Bronchial epithelial cell (primary cell): ENCODE data around the gene LINGO4. TPM values are rescaled to one million over a fixed set of nuclear protein-coding genes. Genes with fewer than 3 reads are reported as not detected.
"Not testable (repeated sequence)": the region's sequence is repeated elsewhere in the genome, so short reads cannot be mapped to it uniquely, and the experiment has no call there.

Experiments
- DNase-seq: peaks from one replicate; pipeline ENCODE4 v3.0.0-alpha.2; 2010; ENCODE audit warnings: low read depth
- FAIRE-seq: peaks from 2 replicates; lab custom pipeline; 2011; peaks lifted over from hg19 to GRCh38; lab: Jason Lieb, UNC
- H3K27me3 ChIP-seq: 2 replicates; pipeline ENCODE4 v1.5.1; 2011; ENCODE audit warnings: low read length; ENCODE audit not compliant: control insufficient read depth, insufficient read depth
- H3K36me3 ChIP-seq: 2 replicates; pipeline ENCODE4 v1.5.1; 2011; ENCODE audit warnings: low read length; ENCODE audit not compliant: control insufficient read depth, insufficient read depth
- H3K4me3 ChIP-seq: 2 replicates; pipeline ENCODE4 v1.5.1; 2011; ENCODE audit warnings: mild to moderate bottlenecking, low read depth, low read length, control low read depth
- total RNA-seq: library from RNA; depleted of rRNA; stranded (reverse); fragments of >200 nt; gene quantifications from 2 replicates; pipeline ENCODE4 v1.2.1, GENCODE V29; 2014
- TF ChIP-seq, protein P1 (sequence below): IDR thresholded peaks from 2 replicates; pipeline ENCODE4 v1.5.1; 2011; ENCODE audit warnings: mild to moderate bottlenecking, moderate library complexity, low read length, control low read depth, inconsistent platforms; ENCODE audit not compliant: insufficient read depth, severe bottlenecking

Gene LINGO4
- total RNA-seq, 1 donor from 2014 or later = not detected

DNA sequence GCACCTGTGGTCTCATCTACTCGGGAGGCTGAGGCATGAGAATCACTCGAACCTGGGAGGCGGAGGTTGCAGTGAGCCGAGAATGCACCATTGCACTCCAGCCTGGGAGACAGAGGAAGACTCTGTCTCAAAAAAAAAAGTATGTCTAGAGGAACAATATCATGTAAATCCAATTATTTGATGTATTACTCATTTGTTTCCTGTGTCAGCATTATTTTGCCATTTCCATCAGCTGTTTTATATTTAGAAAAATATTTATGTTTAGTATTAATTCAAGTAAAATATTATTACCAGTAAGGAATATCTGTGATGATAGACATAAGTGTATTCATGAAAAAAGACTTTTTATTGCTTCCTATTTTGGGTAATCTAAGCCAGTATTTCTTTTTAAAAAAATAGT, 27.9 kb downstream of the LINGO4 start:
- DNase-seq (no peak), FAIRE-seq (no peak)
- Histone ChIP-seq H3K4me3 (no peak overlapping the region), H3K36me3 (no peaks in the 10 kb centered on the region), H3K27me3 (no peaks in the 10 kb centered on the region)
- TF ChIP-seq, protein P1, sequence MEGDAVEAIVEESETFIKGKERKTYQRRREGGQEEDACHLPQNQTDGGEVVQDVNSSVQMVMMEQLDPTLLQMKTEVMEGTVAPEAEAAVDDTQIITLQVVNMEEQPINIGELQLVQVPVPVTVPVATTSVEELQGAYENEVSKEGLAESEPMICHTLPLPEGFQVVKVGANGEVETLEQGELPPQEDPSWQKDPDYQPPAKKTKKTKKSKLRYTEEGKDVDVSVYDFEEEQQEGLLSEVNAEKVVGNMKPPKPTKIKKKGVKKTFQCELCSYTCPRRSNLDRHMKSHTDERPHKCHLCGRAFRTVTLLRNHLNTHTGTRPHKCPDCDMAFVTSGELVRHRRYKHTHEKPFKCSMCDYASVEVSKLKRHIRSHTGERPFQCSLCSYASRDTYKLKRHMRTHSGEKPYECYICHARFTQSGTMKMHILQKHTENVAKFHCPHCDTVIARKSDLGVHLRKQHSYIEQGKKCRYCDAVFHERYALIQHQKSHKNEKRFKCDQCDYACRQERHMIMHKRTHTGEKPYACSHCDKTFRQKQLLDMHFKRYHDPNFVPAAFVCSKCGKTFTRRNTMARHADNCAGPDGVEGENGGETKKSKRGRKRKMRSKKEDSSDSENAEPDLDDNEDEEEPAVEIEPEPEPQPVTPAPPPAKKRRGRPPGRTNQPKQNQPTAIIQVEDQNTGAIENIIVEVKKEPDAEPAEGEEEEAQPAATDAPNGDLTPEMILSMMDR = no peak

GRCh38 chr1:151776665-151777062, 28.6 kb downstream of the LINGO4 start:
- FAIRE-seq = no peak

DNA sequence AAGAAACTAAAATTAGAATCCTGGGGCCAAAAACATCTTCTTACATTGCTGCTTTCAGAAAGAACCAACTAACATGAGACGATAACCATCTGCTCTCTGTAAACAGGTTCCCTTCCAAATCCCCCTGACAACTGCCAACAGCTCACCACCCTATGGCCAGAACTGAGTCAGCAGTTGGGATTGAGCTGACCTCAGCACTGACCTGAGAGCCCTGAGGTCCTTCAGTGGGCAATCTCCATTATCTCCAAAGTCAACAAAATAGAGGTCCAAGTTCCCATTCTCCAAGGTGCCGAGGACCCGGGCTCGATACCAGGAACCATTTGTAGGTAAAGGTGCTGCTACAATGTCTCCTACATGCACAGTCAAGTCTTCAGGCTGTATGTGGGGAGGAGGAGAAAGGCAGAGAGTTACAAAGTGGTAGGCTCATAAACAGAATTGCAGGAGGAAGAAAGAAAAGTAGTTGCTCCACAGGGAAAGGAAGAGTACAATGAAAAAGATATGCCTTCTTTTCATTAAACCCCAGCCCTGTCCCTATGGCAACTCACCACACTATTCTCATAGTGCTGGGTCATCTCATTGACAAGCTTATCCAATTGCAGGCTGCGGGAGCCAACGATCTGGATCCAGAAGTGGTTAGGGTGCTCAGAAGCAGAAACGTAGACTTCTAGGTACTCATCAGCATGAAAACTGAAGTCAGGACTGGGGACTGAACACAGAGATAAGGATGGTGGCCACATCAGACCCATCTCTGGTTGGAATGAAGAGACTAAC, 29.1 kb downstream of the LINGO4 start:
- peak; percentile 32 for FAIRE-seq
- TF ChIP-seq, protein P1 = no peak
- DNase-seq = no peak
- no peak overlapping the region for H3K4me3 ChIP-seq
- no peaks in the 10 kb centered on the region for H3K27me3 ChIP-seq
- H3K36me3 ChIP-seq = no peaks in the 10 kb centered on the region

More at GRCh38 chr1:151776665-151777062, 28.6 kb downstream of the LINGO4 start:
- TF ChIP-seq, protein P1 = no peak
- Histone ChIP-seq H3K27me3 (no peaks in the 10 kb centered on the region), H3K4me3 (no peak overlapping the region), H3K36me3 (no peaks in the 10 kb centered on the region)
- DNase-seq = no peak

- no peak overlapping the region for H3K4me3 ChIP-seq
- no peak for FAIRE-seq
- H3K27me3 ChIP-seq = no peaks in the 10 kb centered on the region
- TF ChIP-seq, protein P1 = no peak
- DNase-seq = no peak
- no peaks in the 10 kb centered on the region for H3K36me3 ChIP-seq
Observed at GRCh38 chr1:151774256-151774922, 30.8 kb downstream of the LINGO4 start.

GRCh38 chr1:151773702-151774101, 31.5 kb downstream of the LINGO4 start:
- FAIRE-seq (peak; percentile 97), DNase-seq (peak; percentile 98)
- Histone ChIP-seq H3K27me3 (no peaks in the 10 kb centered on the region), H3K4me3 (no peak overlapping the region), H3K36me3 (no peaks in the 10 kb centered on the region)
- TF ChIP-seq, protein P1 = no peak

GRCh38 chr1:151769270-151769669, 35.9 kb downstream of the LINGO4 start:
- not testable (repeated sequence) for H3K27me3 ChIP-seq, DNase-seq, H3K4me3 ChIP-seq, H3K36me3 ChIP-seq, FAIRE-seq

- H3K27me3 ChIP-seq, H3K36me3 ChIP-seq, FAIRE-seq, H3K4me3 ChIP-seq: not testable (repeated sequence)
- DNase-seq = peak; percentile 79
Observed at GRCh38 chr1:151768351-151769066, 36.7 kb downstream of the LINGO4 start.
